GM23248 (cell line): ENCODE measurements around the gene CALN1. TPM values are rescaled to one million over a fixed set of nuclear protein-coding genes. Genes with fewer than 3 reads are reported as not detected.
"Not testable (repeated sequence)": the region's sequence is repeated elsewhere in the genome, so short reads cannot be mapped to it uniquely, and the experiment has no call there.

Source experiments
- DNase-seq: peaks from one replicate; pipeline ENCODE4 v3.0.0-alpha.2; 2015
- H2AFZ ChIP-seq: fragments of 200-600 bp; sonication (generic); 2 replicates; pipeline ENCODE4 v1.6.1; 2016; ENCODE audit warnings: antibody characterized with exemption
- H3F3A ChIP-seq: fragments of 200-600 bp; sonication (generic); 2 replicates; pipeline ENCODE4 v1.6.1; 2016; ENCODE audit warnings: mild to moderate bottlenecking, antibody characterized with exemption, mixed run types; ENCODE audit not compliant: insufficient read depth
- H3K27ac ChIP-seq: fragments of 200-600 bp; sonication (generic); 2 replicates; pipeline ENCODE4 v1.5.1; 2016; ENCODE audit warnings: mild to moderate bottlenecking
- H3K27me3 ChIP-seq: fragments of 200-600 bp; sonication (generic); replicated peaks from 2 replicates; pipeline ENCODE4 v1.6.1; 2016; ENCODE audit warnings: mild to moderate bottlenecking; ENCODE audit not compliant: insufficient read depth
- H3K36me3 ChIP-seq: fragments of 200-600 bp; sonication (generic); 2 replicates; pipeline ENCODE4 v1.6.1; 2016; ENCODE audit warnings: low read depth, mild to moderate bottlenecking
- H3K4me1 ChIP-seq: fragments of 200-600 bp; sonication (generic); 2 replicates; pipeline ENCODE4 v1.6.1; 2016; ENCODE audit warnings: mild to moderate bottlenecking; ENCODE audit not compliant: insufficient read depth
- H3K4me2 ChIP-seq: fragments of 200-600 bp; sonication (generic); one replicate; pipeline ENCODE4 v1.6.1; 2016; ENCODE audit warnings: mild to moderate bottlenecking; ENCODE audit not compliant: unreplicated experiment
- H3K4me3 ChIP-seq: fragments of 200-600 bp; sonication (generic); 2 replicates; pipeline ENCODE4 v1.5.1; 2016; ENCODE audit warnings: mild to moderate bottlenecking
- H3K79me2 ChIP-seq: fragments of 200-600 bp; sonication (generic); 2 replicates; pipeline ENCODE4 v1.6.1; 2016; ENCODE audit warnings: mild to moderate bottlenecking; ENCODE audit not compliant: insufficient read depth
- H3K9ac ChIP-seq: fragments of 200-600 bp; sonication (generic); 2 replicates; pipeline ENCODE4 v1.6.1; 2016; ENCODE audit warnings: mild to moderate bottlenecking
- H3K9me2 ChIP-seq: fragments of 200-600 bp; sonication (generic); 2 replicates; pipeline ENCODE4 v1.6.1; 2016; ENCODE audit warnings: mixed run types, mild to moderate bottlenecking, moderate library complexity; ENCODE audit not compliant: insufficient read depth
- H3K9me3 ChIP-seq: fragments of 200-600 bp; sonication (generic); one replicate; pipeline ENCODE4 v1.6.1; 2017; ENCODE audit warnings: low read depth
- H4K20me1 ChIP-seq: fragments of 200-600 bp; sonication (generic); 2 replicates; pipeline ENCODE4 v1.6.0; 2016; ENCODE audit not compliant: insufficient read depth
- EZH2 ChIP-seq: fragments of 200-600 bp; sonication (generic); IDR thresholded peaks from 2 replicates; pipeline ENCODE4 v1.6.1; 2018; ENCODE audit warnings: antibody characterized with exemption, mild to moderate bottlenecking; ENCODE audit not compliant: insufficient read depth, poor library complexity, severe bottlenecking
- EZH2phosphoT487 ChIP-seq: fragments of 200-600 bp; sonication (generic); IDR thresholded peaks from 2 replicates; pipeline ENCODE4 v1.6.1; 2018; ENCODE audit warnings: antibody characterized with exemption, moderate library complexity, mild to moderate bottlenecking, low read depth; ENCODE audit not compliant: insufficient read depth
- WGBS, 2 experiments: methylation state at CpG; one replicate each; pipeline ENCODE4 v1.1.6; 2015 to 2017; ENCODE audit warnings: low lambda C conversion rate in 2 of 2, low coverage in 1 of 2; ENCODE audit errors: missing lambda C conversion rate in 2 of 2; 5-methylcytosine and 5-hydroxymethylcytosine counted together
- in situ Hi-C: fragments of 300-500 bp; cut with MboI; formaldehyde crosslinking; loops from 2 replicates; pipeline ENCODE4 v1.15.0; 2020
- polyA plus RNA-seq: library from polyadenylated mRNA; unstranded; fragments of >200 nt; fragmentation: Nextera tagmentation; extraction: Ambion mirVana; gene quantifications from 2 replicates; pipeline ENCODE4 v1.2.1, GENCODE V29; 2016
- total RNA-seq: library from RNA; depleted of rRNA; stranded (reverse); fragments of >200 nt; shearing (Covaris generic); gene quantifications from 2 replicates; pipeline ENCODE4 v1.2.3, GENCODE V29; 2014

Gene CALN1
- total and polyA plus RNA-seq, 2 experiments from 2014 or later: not detected

DNA sequence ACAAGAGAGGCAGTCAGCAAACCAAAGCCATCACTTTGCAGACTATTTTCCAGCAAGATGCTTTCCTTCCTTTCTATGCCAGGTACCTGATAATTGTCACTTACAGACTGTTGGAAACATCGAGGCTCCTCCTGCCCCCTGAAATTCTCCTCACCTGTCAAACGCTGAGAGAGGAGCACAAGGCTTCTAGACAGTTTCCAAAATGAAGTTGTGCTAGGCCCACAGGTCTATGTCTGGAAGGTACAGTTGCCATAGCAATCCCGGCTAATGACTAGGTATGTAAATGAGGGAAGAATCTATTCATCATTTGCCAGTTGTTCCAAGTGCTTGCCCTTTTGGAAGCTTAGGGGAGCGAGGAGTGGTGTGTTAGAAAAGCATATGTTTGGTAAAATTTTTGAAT, 334.4 kb downstream of the CALN1 start:
- H3K27ac ChIP-seq: no peak overlapping the region
- no peaks in the 10 kb centered on the region for H3F3A ChIP-seq
- H3K27me3 ChIP-seq: no peaks in the 10 kb centered on the region
- no peaks in the 10 kb centered on the region for H3K4me1 ChIP-seq
- no peak overlapping the region for H3K4me2 ChIP-seq
- no peak overlapping the region for H2AFZ ChIP-seq
- TF ChIP-seq EZH2phosphoT487 (no peak), EZH2 (no peak)
- 26 to 30% methylated on average over 4 of the region's 4 CpGs for WGBS, 2 experiments
- H3K9ac ChIP-seq: no peak overlapping the region
- H3K79me2 ChIP-seq: no peaks in the 10 kb centered on the region
- in situ Hi-C loops: no loop called here
- H3K4me3 ChIP-seq: no peak overlapping the region
- H3K9me3 ChIP-seq: no peaks in the 10 kb centered on the region
- H3K36me3 ChIP-seq: no peaks in the 10 kb centered on the region
- no peaks in the 10 kb centered on the region for H3K9me2 ChIP-seq
- no peaks in the 10 kb centered on the region for H4K20me1 ChIP-seq
- DNase-seq: no peak

- Histone ChIP-seq H3K27me3 (no peaks in the 10 kb centered on the region), H3K4me1 (no peaks in the 10 kb centered on the region), H3K36me3 (no peaks in the 10 kb centered on the region), H3K27ac (no peak overlapping the region), H3K9me3 (no peaks in the 10 kb centered on the region), H4K20me1 (no peaks in the 10 kb centered on the region), H3K4me2 (no peak overlapping the region), H3K9ac (no peak overlapping the region), H3F3A (no peaks in the 10 kb centered on the region), H2AFZ (no peak overlapping the region), H3K9me2 (no peaks in the 10 kb centered on the region), H3K79me2 (no peaks in the 10 kb centered on the region), H3K4me3 (no peak overlapping the region)
- TF ChIP-seq EZH2: no peak
- no peak for TF ChIP-seq EZH2phosphoT487
- DNase-seq: no peak
- in situ Hi-C loops: no loop called here
These were observed 339.2 kb downstream of the CALN1 start for GRCh38 chr7:72072901-72073300.

- H2AFZ ChIP-seq: no peak overlapping the region
These were observed 342.9 kb downstream of the CALN1 start for GRCh38 chr7:72069263-72069662.

DNA sequence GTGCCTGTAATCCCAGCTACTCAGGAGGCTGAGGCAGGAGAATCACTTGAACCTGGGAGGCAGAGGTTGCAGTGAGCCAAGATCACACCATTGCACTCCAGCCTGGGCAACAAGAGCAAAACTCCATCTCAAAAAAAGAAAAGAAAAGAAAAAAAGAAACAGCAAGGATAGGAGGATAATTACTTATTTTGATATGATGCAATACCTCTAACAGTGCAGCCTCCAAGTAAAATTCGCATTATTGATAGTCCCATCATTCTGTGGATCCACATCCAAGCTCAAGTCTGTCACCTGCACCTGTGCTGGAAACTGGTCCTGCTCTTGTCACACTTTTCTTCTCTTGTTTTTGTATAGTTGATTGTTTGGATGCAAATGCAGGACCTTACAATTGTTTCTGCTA, 346.4 kb downstream of the CALN1 start:
- H3K4me3 ChIP-seq, in situ Hi-C loops: not testable (repeated sequence)
- WGBS, 2 experiments: 24 to 42% methylated on average over 1 of the region's 1 CpG

More at GRCh38 chr7:72069263-72069662, 342.9 kb downstream of the CALN1 start:
- Histone ChIP-seq H3F3A (no peaks in the 10 kb centered on the region), H3K4me1 (no peaks in the 10 kb centered on the region), H3K9ac (no peak overlapping the region), H3K27ac (no peak overlapping the region), H3K9me3 (no peaks in the 10 kb centered on the region), H4K20me1 (no peaks in the 10 kb centered on the region), H3K4me3 (no peak overlapping the region), H3K9me2 (no peaks in the 10 kb centered on the region), H3K36me3 (no peaks in the 10 kb centered on the region), H3K79me2 (no peaks in the 10 kb centered on the region), H3K27me3 (no peaks in the 10 kb centered on the region), H3K4me2 (no peak overlapping the region)
- no peak for DNase-seq
- in situ Hi-C loops: no loop called here
- TF ChIP-seq EZH2: no peak
- TF ChIP-seq EZH2phosphoT487: no peak

GRCh38 chr7:72064916-72065315, 347.2 kb downstream of the CALN1 start:
- H2AFZ ChIP-seq: no peak overlapping the region
- no peaks in the 10 kb centered on the region for H4K20me1 ChIP-seq
- H3K79me2 ChIP-seq: no peaks in the 10 kb centered on the region
- no peaks in the 10 kb centered on the region for H3F3A ChIP-seq
- TF ChIP-seq EZH2phosphoT487 (no peak), EZH2 (no peak)
- no peaks in the 10 kb centered on the region for H3K4me1 ChIP-seq
- no peak overlapping the region for H3K9ac ChIP-seq
- no peaks in the 10 kb centered on the region for H3K36me3 ChIP-seq
- H3K4me2 ChIP-seq: no peak overlapping the region
- H3K27ac ChIP-seq: no peak overlapping the region
- in situ Hi-C loops: no loop called here
- H3K9me2 ChIP-seq: no peaks in the 10 kb centered on the region
- H3K27me3 ChIP-seq: no peaks in the 10 kb centered on the region
- no peak for DNase-seq
- no peak overlapping the region for H3K4me3 ChIP-seq
- H3K9me3 ChIP-seq: no peaks in the 10 kb centered on the region

More for the DNA sequence above, 346.4 kb downstream of the CALN1 start:
- H3K4me2 ChIP-seq, H3K27me3 ChIP-seq, H3K9ac ChIP-seq, H2AFZ ChIP-seq, H3K79me2 ChIP-seq, H3K36me3 ChIP-seq, H3K4me1 ChIP-seq, H3K27ac ChIP-seq, H3F3A ChIP-seq, H3K9me2 ChIP-seq, H3K9me3 ChIP-seq, DNase-seq, H4K20me1 ChIP-seq: not testable (repeated sequence)
